ENCODE data around the gene DPF1. TPM values are rescaled to one million over a fixed set of nuclear protein-coding genes. Genes with fewer than 3 reads are reported as not detected.

DPF1 gene
- total RNA-seq = 1 to 10 TPM; 3.3 to 4.5 TPM
- 12.8 TPM for polyA plus RNA-seq (2013, experiment 1 of 2)
- polyA plus RNA-seq (2013, experiment 2 of 2) = 14.5 TPM
- long read RNA-seq, experiment 1, partial matches to known transcripts = 1 of 2 reads
- long read RNA-seq, experiment 1, other reads (novel, unspliced or antisense) = 1 of 2 reads
- long read RNA-seq, experiment 2, partial matches to known transcripts = 1 of 8 reads
- long read RNA-seq, experiment 2, other reads (novel, unspliced or antisense) = 2 of 8 reads
- long read RNA-seq, experiment 3, partial matches to known transcripts = 1 of 4 reads
- long read RNA-seq, experiment 3, other reads (novel, unspliced or antisense) = 1 of 4 reads
- long read RNA-seq, experiment 4, partial matches to known transcripts = 0 of 2 reads
- long read RNA-seq, experiment 4, other reads (novel, unspliced or antisense) = 0 of 2 reads

DNA sequence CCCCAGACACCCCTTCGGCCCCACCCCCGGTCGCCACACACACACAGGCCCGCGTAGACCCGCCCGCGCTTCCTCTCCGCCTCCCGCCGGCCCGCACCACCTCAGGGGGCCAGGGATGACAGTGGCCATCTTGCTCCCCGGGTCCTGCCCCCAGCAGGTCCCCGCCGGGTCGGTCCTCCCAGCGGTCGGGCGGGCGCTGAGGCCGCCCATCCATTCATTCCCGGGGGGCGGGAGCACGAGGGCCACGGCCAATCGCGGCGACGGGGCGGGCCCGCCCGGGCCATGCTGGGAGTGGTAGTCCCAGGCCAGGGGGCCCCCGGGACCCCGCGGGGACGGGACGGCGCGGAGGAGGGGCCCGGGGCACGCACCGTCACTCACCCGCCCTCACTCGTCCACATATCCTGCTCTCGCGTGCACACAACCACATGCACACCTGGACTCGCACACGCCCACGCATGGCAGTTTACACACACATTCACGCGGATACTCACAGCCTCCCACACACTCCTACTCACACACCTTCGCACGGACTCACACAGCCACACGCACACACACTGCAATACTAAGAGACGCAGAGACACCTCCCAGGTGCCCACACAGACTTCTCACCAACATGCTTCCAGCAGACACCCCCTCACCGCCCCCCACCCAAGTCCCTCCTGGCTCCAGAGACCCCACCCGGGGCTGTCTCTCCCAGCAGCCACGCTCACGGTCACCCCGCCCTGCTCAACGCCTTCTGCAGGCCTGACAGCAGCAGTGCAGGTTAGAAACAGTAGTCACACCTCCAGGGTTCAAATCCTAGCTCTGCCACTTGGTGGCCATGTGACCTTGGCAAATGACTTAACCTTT is at the start of gene DPF1:
TSS of gene DPF1 (minus strand) at position 209 of the 849 bp plus-strand sequence. CDS start at position 129, 80 bp downstream.
- peaks cover 12% of the 10 kb centered on the region for H3K4me1 Mint-ChIP-seq
- WGBS, 2 experiments (ENCODE audit: insufficient coverage in 1 of 2, insufficient read length in 1 of 2) = 4 to 7% methylated on average over 31 to 61 of the region's 61 CpGs
- peak within 1 kb of the TSS; percentile 66 for H3K4me3 Mint-ChIP-seq
- H3K36me3 ChIP-seq (ENCODE audit: control insufficient read depth, insufficient read depth, low read length) = no peaks in the 10 kb centered on the region
- peak within 1 kb of the TSS; percentile 81 for H3K4me3 ChIP-seq (ENCODE audit: low read length)
- no peaks in the 10 kb centered on the region for H3K4me1 ChIP-seq (ENCODE audit: control insufficient read depth, insufficient read depth, low read length)
- H3K27me3 ChIP-seq (ENCODE audit: control insufficient read depth, insufficient read depth, low read length, poor library complexity, severe bottlenecking) = peaks cover 15% of the 10 kb centered on the region
- no peaks in the 10 kb centered on the region for H3K9me3 ChIP-seq (ENCODE audit: control insufficient read depth, low read length)
- H3K27ac Mint-ChIP-seq = no peak within 1 kb of the TSS
- no peaks in the 10 kb centered on the region for H3K9me3 Mint-ChIP-seq
- H3K27me3 Mint-ChIP-seq (ENCODE audit: insufficient read depth) = peaks cover 63% of the 10 kb centered on the region
- peak; percentile 96 for DNase-seq
- H3K9ac ChIP-seq (ENCODE audit: extremely low read depth, low read length, poor library complexity, severe bottlenecking) = no peak within 1 kb of the TSS
- no peak within 1 kb of the TSS for H3K27ac ChIP-seq (ENCODE audit: low read depth, low read length)
- no peaks in the 10 kb centered on the region for H3K36me3 Mint-ChIP-seq (ENCODE audit: low read depth)
- TF ChIP-seq, protein P1, sequence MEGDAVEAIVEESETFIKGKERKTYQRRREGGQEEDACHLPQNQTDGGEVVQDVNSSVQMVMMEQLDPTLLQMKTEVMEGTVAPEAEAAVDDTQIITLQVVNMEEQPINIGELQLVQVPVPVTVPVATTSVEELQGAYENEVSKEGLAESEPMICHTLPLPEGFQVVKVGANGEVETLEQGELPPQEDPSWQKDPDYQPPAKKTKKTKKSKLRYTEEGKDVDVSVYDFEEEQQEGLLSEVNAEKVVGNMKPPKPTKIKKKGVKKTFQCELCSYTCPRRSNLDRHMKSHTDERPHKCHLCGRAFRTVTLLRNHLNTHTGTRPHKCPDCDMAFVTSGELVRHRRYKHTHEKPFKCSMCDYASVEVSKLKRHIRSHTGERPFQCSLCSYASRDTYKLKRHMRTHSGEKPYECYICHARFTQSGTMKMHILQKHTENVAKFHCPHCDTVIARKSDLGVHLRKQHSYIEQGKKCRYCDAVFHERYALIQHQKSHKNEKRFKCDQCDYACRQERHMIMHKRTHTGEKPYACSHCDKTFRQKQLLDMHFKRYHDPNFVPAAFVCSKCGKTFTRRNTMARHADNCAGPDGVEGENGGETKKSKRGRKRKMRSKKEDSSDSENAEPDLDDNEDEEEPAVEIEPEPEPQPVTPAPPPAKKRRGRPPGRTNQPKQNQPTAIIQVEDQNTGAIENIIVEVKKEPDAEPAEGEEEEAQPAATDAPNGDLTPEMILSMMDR (conservative IDR thresholded peaks at IDR 0.05) = peak; percentile 61

GRCh38 chr19:38273499-38273898 is 49.5 kb upstream of the DPF1 start:
- DNase-seq = no peak
- Mint-ChIP-seq H3K27ac (peak overlapping the region; percentile 85), H3K9me3 (no peaks in the 10 kb centered on the region), H3K4me3 (peak overlapping the region; percentile 1), H3K36me3 (ENCODE audit: low read depth) (peaks cover 24% of the 10 kb centered on the region), H3K4me1 (peaks cover 61% of the 10 kb centered on the region), H3K27me3 (ENCODE audit: insufficient read depth) (no peaks in the 10 kb centered on the region)
- H3K27ac ChIP-seq (ENCODE audit: low read depth, low read length) = no peak overlapping the region
- H3K9ac ChIP-seq (ENCODE audit: extremely low read depth, low read length, poor library complexity, severe bottlenecking) = no peak overlapping the region
- WGBS, 2 experiments (ENCODE audit: insufficient coverage in 1 of 2, insufficient read length in 1 of 2) = 78 to 87% methylated on average over 2 of the region's 2 CpGs
- H3K27me3 ChIP-seq (ENCODE audit: control insufficient read depth, insufficient read depth, low read length, poor library complexity, severe bottlenecking) = no peaks in the 10 kb centered on the region
- H3K36me3 ChIP-seq (ENCODE audit: control insufficient read depth, insufficient read depth, low read length) = peaks cover 19% of the 10 kb centered on the region
- no peaks in the 10 kb centered on the region for H3K9me3 ChIP-seq (ENCODE audit: control insufficient read depth, low read length)
- H3K4me1 ChIP-seq (ENCODE audit: control insufficient read depth, insufficient read depth, low read length) = peaks cover 7% of the 10 kb centered on the region
- H3K4me3 ChIP-seq (ENCODE audit: low read length) = peak overlapping the region; percentile 60
- TF ChIP-seq, protein P1 (conservative IDR thresholded peaks at IDR 0.05) = no peak

DNA sequence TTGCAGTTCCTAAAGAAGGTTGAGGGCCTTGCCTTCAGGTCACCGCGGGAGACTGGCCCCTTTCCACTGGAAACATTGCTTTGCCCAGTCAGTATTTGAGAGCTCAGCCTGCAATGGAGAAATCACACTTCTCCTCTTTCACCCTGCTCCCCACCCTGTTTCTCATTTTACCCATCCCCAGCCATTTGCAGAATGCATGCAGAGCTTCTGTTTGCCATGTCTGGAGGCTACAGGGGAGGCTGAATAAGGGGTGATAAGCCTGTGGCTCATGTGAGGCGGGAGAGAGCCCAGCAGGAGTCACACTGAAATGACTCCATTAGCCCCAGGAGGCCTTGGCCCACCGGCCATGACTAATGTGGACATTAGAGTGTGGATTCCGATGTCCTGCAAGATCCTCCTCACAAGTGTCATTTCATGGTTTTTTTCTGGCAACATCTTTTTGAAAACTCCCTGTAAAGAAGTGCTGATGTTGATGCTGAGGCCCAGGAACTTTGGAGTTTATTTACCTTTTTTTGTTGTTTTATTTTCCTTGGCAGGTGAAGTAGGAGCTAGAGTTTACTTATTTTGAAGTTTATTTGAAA is 46.7 kb upstream of the DPF1 start:
- no peaks in the 10 kb centered on the region for H3K27me3 ChIP-seq (ENCODE audit: control insufficient read depth, insufficient read depth, low read length, poor library complexity, severe bottlenecking)
- peak overlapping the region; percentile 17 for H3K9ac ChIP-seq (ENCODE audit: extremely low read depth, low read length, poor library complexity, severe bottlenecking)
- H3K27ac ChIP-seq (ENCODE audit: low read depth, low read length) = peak overlapping the region; percentile 34
- H3K36me3 Mint-ChIP-seq (ENCODE audit: low read depth) = peaks cover 15% of the 10 kb centered on the region
- H3K4me1 ChIP-seq (ENCODE audit: control insufficient read depth, insufficient read depth, low read length) = peaks cover 11% of the 10 kb centered on the region
- H3K9me3 Mint-ChIP-seq = no peaks in the 10 kb centered on the region
- H3K4me1 Mint-ChIP-seq = peaks cover 75% of the 10 kb centered on the region
- peak overlapping the region; percentile 55 for H3K4me3 ChIP-seq (ENCODE audit: low read length)
- TF ChIP-seq, protein P1 (conservative IDR thresholded peaks at IDR 0.05) = no peak
- DNase-seq = no peak
- no peaks in the 10 kb centered on the region for H3K27me3 Mint-ChIP-seq (ENCODE audit: insufficient read depth)
- H3K9me3 ChIP-seq (ENCODE audit: control insufficient read depth, low read length) = no peaks in the 10 kb centered on the region
- H3K27ac Mint-ChIP-seq = peak overlapping the region; percentile 71
- 73 to 79% methylated on average over 5 of the region's 5 CpGs for WGBS, 2 experiments (ENCODE audit: insufficient coverage in 1 of 2, insufficient read length in 1 of 2)
- peaks cover 12% of the 10 kb centered on the region for H3K36me3 ChIP-seq (ENCODE audit: control insufficient read depth, insufficient read depth, low read length)
- peak overlapping the region; percentile 16 for H3K4me3 Mint-ChIP-seq

All from endodermal cell (in vitro differentiated cells).